Dermis microvascular lymphatic vessel endothelial cell (primary cell): ENCODE measurements around the gene WBP4. TPM values are rescaled to one million over a fixed set of nuclear protein-coding genes. Genes with fewer than 3 reads are reported as not detected.
"Not testable (repeated sequence)": the region's sequence is repeated elsewhere in the genome, so short reads cannot be mapped to it uniquely, and the experiment has no call there.

ENCODE experiments used
- DNase-seq, 2 donors: peaks; one replicate each; pipeline versions ENCODE4 v3.0.0 to v3.0.0-alpha.2; 2010; ENCODE audit warnings: low read depth in 2 of 2
- total RNA-seq: library from RNA; depleted of rRNA; stranded (reverse); fragments of >200 nt; gene quantifications from 2 replicates; pipeline ENCODE4 v1.2.1, GENCODE V29; 2014

The WBP4 gene
- total RNA-seq, 1 donor from 2014 or later = 4.7 TPM

DNA sequence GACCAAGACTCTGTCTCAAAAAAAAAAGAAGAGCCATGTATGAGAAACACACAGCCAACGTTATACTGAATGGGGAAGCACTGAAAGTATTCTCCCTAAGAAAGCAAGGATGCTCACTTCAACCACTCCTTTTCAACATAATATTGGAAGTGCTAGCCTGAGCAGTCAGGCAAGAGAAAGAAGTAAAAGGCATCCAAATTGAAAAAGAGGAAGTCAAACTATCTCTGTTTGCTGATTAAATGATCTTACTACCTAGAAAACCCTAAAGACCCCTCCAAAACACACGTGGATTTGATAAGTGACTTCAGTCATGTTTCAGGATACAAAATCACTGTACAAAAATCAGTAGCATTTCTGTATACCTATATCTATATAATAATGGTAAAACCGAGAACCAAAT, 16.2 kb downstream of the WBP4 start:
- no peak for DNase-seq

DNA sequence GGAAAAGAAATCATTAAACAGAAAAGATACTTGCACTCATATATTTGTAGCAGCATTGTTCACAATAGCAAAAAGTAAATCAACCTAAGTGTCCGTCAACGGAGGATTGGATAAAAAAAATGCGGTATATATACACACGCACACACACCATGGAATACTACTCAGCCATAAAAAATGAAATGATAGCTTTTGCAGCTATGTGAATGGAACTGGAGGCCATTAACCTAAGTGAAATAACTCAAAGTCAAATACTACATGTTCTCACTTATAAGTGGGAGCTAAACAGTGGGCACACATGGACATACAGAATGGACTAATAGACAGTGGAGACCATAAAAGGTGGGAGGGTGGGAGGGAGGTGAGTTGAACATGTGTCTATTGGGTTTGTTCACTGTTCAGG, 18.4 kb downstream of the WBP4 start:
- no peak for DNase-seq

GRCh38 chr13:41085961-41086585, 24.8 kb downstream of the WBP4 start:
- DNase-seq = no peak

GRCh38 chr13:41095681-41096080, 34.4 kb downstream of the WBP4 start:
- not testable (repeated sequence) for DNase-seq

GRCh38 chr13:41098761-41099160, 37.5 kb downstream of the WBP4 start:
- DNase-seq = no peak

GRCh38 chr13:41099986-41100385, 38.7 kb downstream of the WBP4 start:
- no peak for DNase-seq

GRCh38 chr13:41107104-41107571, 45.8 kb downstream of the WBP4 start:
- DNase-seq = no peak

GRCh38 chr13:41107584-41108014, 46.3 kb downstream of the WBP4 start:
- DNase-seq = no peak

DNA sequence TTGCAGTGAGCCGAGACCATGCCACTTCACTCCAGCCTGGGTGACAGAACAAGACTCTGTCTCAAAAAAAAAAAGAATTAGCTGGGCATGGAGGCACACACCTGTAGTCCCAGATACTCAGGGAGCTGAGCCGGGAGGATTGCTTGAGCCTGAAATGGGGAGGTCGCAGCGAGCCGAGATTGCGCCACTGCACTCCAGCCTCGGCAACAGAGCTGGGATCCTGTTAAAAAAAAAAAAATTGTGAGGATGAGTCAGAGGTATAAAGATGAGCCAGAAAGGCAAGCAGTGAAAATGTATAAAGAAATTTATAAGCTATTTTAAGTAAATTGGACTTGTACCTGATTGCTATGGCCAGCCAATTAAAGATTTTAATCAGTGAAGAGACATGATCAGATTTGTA, 50.1 kb downstream of the WBP4 start:
- no peak for DNase-seq

DNA sequence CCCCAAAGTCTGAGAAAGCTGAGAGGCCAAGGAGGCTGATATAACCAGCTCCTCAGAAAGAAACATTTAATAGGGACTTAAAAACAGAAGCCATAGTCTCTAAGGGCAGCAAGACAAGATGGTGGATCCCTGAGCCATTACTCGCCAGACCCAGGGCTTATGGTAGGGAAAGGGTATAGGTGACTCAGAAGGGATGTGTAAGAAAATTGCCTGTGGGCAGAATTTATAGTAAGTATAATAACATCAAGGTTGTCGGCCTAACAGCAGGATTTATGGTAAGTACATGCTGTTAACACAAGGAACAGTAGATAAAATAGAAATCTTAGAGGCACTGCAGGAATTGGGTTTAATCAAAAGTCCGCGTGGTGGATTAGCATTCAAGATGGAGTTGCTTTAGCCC, 56.6 kb downstream of the WBP4 start:
- no peak for DNase-seq

DNA sequence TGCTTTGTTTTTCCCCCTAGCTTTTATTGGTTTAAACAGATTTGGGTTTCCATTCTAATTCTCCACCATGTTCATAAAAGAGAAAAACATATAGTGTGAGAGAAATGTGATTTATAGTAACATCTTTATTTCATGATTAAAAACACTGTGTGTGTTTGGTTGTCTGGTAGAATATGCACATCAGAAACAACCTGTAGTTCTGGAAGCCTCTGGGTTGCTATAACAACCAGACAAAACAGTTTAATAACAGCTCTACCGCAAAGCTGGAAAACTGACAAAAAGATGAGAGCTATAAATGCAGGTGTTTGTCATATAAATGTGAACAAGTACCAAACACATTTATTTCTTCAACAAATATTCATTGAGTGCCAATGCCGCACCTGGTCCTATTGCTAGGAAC, 61.5 kb downstream of the WBP4 start:
- peak; percentile 6 to 14 for DNase-seq

GRCh38 chr13:41127701-41128100, 66.4 kb downstream of the WBP4 start:
- DNase-seq = no peak

- no peak for DNase-seq
These were observed 69.0 kb downstream of the WBP4 start for GRCh38 chr13:41130356-41130755.

DNA sequence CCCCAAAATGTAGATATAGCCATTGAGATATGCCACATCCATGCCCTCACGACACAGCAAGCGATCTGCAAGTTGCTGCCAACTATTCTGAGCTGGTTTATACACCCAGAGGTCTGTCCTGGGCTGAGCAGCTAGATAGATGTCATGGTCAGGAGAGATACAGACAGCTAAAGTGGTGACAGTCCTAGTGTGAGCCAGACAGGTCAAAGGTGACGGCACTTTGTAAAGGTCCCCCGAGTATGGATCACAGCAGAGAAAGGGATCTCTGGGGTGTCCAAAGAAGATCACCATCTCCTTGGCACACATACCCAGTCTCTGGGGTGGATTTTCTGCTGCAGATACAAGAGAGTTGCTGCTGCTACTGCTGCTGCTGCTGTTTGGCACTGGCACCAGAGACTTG, 69.9 kb downstream of the WBP4 start:
- not testable (repeated sequence) for DNase-seq

- DNase-seq = not testable (repeated sequence)
These were observed 70.6 kb downstream of the WBP4 start for GRCh38 chr13:41131660-41132511.

DNA sequence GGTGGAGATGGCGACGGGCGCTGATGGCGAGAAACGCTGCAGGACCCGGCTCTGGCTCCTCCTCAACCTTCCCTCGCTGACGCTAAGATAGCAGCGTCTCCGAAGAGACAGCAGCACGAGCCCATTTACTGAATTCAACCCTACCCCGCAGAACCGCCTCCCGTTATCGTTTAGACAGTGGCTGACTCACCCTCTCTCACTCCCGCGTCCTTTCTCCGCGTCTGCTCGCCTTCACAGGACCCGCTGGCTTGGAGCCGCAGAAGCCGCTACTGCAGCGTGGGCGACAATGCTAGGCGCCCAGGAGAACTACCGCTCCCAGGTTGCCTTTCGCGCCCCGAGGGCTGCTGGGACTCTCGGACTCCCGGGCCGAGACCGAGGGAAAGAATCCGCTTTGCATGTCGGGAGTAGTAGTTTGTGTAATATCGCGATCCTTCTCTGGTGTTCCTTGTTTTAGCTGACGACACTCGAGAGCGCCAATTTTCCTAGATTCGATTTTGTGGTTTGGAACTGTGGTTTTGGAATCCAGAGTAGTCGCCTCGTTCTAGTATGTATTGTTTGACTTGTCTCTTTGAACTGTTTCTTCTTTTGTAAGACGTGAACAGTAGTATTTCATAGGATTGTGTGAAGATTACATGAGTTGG, 71.3 kb downstream of the WBP4 start, which contains the start of gene KBTBD6:
Gene KBTBD6 (minus strand): TSS at position 291 of the 641 bp plus-strand sequence. CDS start 291 bp downstream, outside the sequence.
- peak; percentile 97 to 99 for DNase-seq

Other genes with a start within 250 kb of the WBP4 start
- 71.9 and 106 TPM in 2 replicates for gene ELF1, start 42.2 kb upstream of the WBP4 start, total RNA-seq
- 7.7 and 8.5 TPM in 2 replicates for gene KBTBD6, start 71.3 kb downstream of the WBP4 start, total RNA-seq
- gene KBTBD7, start 133.1 kb downstream of the WBP4 start, total RNA-seq = 5.1 and 7.5 TPM in 2 replicates
- 5.9 and 7.2 TPM in 2 replicates for gene MTRF1, start 202.1 kb downstream of the WBP4 start, total RNA-seq
- gene NAA16, start 249.8 kb downstream of the WBP4 start, total RNA-seq = 4.4 and 4.7 TPM in 2 replicates